GM19452 (cell line): ENCODE data around the gene CRLF2.
"Not testable (repeated sequence)": the region's sequence is repeated elsewhere in the genome, so short reads cannot be mapped to it uniquely, and the experiment has no call there.

Experiments
- ATAC-seq: cut with Tn5 transposase; IDR thresholded peaks from one replicate; pipeline ENCODE4 v1.9.1; 2021; ENCODE audit not compliant: unreplicated experiment

CRLF2 gene

GRCh38 chrX:1169189-1169588 lies 43.3 kb downstream of the CRLF2 start:
- ATAC-seq, result no peak

- ATAC-seq, result no peak
Observed at GRCh38 chrX:1167918-1168481, 44.4 kb downstream of the CRLF2 start.

DNA sequence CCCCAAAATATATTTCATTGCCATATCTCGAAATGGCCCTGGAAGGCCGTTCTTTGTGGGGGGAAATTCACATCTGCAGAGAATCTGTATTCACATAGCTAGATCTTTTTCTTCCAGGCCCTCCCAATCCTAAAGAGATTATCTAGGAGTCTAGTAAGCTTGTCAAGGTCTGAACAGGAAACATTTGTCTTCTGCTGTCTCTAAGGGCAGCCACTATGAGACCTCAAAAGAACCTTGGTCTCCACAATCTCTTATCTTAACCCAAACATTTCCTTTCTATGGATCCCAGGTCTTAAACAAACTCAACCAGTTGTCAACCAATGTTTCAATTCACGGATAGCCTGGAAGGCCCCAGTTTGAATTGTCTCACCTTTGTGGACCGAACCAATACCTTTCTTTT lies 45.0 kb downstream of the CRLF2 start:
- no peak for ATAC-seq

DNA sequence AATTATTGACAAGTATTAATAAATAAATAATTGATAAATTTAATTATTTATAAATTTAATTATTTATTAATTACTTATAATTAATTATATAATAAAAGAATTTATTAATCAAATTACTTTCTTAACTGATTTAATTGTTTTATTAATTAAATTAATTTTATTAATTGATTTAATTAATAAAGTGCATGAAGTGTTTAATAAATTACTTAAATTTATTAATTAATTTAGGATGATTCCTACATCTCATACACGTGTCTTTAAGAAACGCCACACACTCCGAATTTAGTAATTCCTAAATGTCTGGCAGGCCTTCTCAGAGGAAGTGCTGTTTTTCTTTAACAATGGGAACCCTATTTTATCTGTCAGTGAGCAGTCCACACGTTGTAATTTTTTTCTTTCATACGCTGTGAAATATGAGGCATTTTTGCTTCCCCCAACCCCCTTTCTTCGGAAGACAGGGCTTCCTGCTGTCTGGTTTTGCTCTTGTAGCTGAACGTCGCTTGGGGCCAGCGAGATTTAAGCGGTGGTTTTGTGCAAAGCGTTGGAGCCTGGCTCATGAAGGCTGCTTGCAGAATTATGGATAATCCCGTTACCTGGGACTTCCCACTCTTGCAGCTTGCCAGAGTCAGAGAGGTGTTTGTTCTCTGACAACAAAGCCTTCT lies 46.8 kb downstream of the CRLF2 start:
- ATAC-seq, result no peak

GRCh38 chrX:1164322-1165288 lies 47.8 kb downstream of the CRLF2 start:
- ATAC-seq, result no peak

- ATAC-seq, result no peak
Observed at GRCh38 chrX:1163231-1163630, 49.2 kb downstream of the CRLF2 start.

GRCh38 chrX:1162119-1162916 lies 50.1 kb downstream of the CRLF2 start:
- ATAC-seq, result no peak

DNA sequence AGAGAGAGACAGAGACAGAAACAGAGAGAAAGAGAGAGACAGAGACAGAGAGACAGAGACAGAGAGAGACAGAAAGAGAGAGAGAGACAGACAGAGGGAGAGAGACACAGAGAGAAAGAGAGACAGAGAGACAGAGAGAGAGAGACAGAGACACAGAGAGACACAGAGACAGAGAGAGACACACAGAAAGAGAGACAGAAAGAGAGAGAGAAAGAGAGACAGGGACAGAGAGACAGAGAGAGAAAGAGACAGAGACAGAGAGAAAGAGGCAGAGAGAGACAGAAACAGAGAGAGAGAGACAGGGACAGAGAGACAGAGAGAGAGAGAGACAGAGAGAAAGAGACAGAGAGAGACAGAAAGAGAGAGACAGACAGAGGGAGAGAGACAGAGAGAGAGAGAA lies 52.9 kb downstream of the CRLF2 start:
- ATAC-seq, result no peak

DNA sequence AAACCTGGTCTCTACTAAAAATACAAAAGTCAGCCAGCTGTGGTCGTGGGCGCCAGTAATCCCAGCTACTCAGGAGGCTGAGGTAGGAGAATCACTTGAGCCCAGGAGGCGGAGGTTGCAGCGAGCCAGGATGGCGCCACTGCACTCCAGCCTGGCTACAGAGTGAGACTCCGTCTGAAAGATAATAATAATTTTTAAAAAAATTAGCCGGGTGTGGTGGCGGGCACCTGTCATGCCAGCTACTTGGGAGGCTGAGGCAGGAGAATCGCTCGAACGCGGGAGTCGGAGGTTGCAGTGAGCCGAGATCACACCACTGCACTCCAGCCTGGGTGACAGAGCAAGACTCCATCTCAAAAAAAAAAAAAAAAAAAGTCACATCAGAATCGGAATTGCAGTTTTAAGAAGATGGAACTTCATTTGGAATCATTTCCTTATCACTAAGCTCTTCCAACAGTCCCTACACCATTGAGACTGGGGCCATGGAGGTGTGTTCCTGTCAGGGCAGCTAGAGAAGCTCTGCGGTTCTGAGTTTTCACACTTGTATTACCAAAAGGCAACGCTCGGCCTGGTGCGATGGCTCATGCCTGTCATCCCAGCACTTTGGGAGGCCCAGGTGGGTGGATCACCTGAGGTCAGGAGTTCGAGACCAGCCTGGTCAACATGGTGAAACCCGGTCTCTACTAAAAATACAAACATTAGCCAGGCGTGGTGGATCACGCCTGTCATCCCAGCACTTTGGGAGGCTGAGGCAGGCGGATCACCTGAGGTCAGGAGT lies 55.6 kb downstream of the CRLF2 start:
- ATAC-seq, result not testable (repeated sequence)

- no peak for ATAC-seq
Observed at GRCh38 chrX:1153940-1154339, 58.5 kb downstream of the CRLF2 start.

DNA sequence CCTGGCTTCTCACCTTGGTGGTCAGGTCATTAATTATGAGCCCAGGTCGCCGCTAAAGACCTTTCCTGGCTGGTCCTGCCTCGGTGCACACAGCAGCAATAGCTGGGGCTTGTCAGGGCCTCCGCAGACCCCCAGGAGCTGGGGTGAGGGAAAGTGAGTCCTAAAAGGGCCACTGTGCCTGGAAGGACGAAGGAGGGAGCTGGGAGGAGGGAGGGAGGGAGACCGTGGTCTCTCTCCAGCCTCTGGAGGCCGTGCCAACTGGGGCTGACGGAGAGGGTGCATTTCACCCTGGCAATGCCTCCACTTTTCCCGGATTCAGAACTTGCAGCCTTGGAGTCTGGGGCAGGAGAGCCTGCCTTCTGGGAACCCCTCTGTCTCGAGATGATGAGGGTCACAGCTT lies 60.4 kb downstream of the CRLF2 start:
- no peak for ATAC-seq

DNA sequence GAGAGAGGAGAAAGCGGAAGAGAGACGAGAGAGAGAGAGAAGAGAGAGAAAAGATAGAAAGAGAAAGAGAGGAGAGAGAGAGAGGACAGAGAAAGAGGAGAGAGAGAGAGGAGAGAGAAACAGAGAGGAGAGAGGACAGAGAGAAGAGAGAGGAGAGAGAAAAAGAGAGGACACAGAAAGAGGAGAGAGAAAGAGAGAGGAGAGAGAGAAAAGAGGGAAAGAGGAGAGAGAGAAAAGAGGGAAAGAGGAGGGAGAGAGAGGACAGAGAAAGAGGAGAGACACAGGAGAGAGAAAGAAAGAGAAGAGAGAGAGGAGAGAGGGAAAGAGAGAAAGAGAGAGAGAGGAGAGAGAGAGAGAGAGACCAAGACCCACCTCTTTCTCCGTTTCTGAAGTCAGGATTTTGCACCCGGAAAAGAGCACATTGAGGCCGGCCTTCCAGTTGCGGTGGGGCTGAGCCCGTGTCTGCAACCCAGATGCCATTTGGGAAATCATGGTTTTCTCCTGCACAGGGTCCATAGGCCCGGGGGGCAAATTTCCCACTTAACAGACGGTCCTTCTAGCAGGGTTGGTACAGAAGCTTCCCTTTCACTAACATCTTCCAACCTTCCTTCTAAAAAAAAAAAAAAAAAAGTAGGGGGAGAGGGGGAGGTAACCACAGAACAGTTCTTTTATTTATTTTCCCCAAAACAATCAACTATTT lies 60.9 kb downstream of the CRLF2 start:
- ATAC-seq, result no peak

- no peak for ATAC-seq
Observed at GRCh38 chrX:1150569-1151347, 61.7 kb downstream of the CRLF2 start.

GRCh38 chrX:1147611-1148515 lies 64.6 kb downstream of the CRLF2 start:
- ATAC-seq, result no peak

GRCh38 chrX:1144293-1144692 lies 68.2 kb downstream of the CRLF2 start:
- ATAC-seq, result no peak
